Activated CD4-positive, alpha-beta T cell treated with anti-CD3 and anti-CD28 coated beads, Interleukin-2, amount 50 U/mL, for 16 hours (primary cell): ENCODE measurements around the gene CYP2W1.
"Not testable (repeated sequence)": the region's sequence is repeated elsewhere in the genome, so short reads cannot be mapped to it uniquely, and the experiment has no call there.

Source experiments
- DNase-seq: peaks from one replicate; pipeline ENCODE4 v3.0.0-alpha.2; 2020

Gene CYP2W1

DNA sequence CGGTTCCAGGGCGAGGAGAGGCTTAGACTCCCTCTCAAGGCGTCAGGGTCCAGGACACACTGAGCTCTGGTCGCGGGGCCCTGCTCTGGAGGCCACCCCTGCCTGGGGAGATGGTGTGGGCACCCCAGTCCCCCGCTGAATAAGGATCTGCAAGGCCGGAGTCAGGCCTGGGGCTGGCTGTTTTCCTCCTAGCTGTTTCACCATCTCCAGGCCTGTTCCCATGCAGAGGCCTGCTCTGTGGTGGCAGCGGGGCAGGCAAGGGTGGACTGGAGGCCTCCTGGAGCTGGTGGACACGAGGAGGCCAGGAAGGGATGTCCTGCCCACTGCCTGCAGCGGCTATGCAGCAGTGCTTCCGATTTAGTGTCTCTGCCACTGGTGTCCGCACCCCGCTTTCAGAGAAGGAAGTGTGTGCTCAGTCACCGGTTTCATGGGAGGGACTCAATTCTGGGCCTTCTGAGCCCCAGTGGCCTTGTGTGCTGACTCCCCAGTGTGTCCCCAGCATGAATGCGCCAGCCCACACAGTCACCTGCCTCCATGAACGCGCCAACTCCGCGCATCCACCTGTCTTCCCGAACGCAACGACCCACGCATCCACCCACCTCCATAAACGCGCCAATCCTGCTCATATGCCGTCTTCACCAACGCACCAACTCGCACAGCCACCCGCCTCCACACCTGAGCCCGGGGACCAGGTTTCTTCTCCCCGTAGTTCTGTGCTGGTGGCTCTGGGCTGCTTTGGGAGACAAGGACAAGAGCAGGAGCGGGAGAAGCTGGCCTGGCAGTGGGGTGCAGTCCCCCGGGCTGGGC lies 46.9 kb downstream of the CYP2W1 start:
- no peak for DNase-seq

DNA sequence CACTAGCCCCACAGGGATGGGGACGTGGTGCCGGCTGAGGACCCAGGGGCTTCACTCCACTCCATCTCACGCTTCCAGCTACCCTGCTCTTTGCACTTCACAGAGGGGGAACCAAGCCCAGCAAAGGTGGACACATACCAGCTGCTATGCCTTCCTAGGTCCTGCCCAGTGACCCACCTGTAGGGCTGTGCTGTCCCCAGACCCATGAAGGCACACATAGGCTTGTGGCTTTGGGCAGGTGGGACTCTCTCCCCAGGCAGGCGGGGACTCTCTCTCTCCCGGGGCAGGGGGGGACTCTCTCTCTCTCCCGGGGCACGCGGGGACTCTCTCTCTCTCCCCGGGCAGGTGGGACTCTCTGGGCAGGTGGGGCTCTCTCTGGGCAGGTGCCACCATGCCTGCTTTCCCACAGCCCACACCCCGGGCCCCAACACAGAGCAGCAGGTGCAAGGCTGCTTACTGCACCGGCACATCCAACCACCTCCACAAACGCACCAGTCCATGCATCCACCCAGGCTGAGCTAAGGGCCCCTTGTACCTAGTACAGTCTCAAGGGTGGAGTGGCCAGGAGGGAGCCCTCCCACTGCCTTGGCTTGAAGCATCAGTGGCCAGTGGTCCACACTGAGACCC lies 47.6 kb downstream of the CYP2W1 start:
- DNase-seq: no peak

DNA sequence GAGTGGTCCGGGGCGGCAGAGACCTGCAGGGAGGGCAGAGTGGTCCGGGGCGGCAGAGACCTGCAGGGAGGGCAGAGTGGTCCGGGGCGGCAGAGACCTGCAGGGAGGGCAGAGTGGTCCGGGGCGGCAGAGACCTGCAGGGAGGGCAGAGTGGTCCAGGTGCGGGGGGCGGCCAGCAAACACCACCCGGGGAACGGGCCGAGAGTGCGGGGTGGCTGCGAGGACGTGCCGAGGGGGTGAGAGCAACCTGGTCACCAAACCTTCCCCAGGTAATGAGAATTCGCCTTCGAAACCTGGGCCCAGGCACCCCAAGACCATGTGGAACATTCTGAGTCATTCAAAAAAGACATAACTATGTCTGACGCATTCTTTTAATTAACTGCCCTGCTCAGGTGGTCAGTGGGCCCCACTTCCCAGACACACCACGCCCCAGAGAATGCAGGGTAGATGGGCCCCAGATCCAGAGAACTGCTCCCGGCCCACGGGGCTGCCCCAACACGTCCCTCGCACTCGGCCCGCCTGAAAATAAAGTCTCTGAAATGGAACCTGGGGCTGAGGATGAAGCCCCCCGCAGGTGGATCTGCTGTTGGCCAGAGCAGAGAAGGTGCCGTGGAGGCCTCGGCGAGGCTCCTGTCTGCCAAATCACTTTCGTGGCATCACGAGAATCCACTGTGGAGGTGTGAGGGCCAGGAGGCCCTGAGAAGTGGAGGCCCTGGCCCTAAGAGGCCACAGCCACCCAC lies 48.9 kb downstream of the CYP2W1 start:
- no peak for DNase-seq

DNA sequence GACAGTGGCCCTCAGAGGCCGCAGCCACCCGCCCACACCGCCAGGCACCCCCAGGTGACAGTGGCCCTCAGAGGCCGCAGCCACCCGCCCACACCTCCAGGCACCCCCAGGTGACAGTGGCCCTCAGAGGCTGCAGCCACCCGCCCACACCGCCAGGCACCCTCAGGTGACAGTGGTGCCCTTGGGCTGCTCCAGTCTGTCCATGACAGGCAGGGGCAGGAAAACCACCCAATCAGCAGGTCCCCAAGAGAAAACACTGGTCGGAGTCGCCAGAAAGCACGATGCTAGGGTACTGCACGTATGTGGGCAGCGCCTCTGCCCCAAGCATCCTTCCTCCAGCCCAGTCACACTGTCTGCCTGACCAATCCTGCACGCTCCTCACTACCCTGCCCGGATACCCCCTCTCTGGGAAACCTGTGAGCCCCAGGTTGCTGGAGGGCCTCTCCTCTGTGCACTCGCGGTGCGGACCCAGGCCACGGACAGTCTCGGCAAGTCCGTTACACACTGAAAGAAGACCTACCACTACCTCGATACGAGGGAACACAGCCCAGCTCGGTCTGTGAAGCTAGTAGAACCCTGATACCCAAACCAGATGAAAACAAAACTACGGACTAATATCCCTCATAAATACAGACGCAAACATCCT lies 49.7 kb downstream of the CYP2W1 start:
- DNase-seq: no peak

DNA sequence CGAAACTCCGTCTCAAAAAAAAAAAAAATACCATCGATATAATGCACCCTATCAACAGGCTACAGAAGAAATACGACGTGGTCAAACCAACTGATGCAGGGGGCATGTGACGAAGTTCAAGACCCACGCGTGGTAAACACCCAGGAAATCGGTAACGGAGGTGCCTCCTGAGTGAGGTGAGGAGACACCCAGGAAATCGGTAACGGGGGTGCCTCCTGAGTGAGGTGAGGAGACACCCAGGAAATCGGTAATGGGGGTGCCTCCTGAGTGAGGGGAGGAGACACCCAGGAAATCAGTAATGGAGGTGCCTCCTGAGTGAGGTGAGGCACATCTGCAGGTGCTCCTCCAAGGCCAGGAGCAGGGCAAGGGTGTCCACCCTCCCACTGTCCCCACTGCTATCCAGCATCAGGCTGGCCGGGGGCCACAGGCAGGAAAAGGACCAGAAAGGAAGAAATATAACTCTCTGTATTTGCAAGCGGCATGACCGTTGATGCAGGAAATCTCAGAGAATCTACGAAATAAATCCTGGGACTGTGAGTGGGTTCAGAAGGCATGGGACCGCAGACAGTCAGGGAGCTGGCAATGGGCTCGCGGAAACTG lies 50.7 kb downstream of the CYP2W1 start:
- no peak for DNase-seq

DNA sequence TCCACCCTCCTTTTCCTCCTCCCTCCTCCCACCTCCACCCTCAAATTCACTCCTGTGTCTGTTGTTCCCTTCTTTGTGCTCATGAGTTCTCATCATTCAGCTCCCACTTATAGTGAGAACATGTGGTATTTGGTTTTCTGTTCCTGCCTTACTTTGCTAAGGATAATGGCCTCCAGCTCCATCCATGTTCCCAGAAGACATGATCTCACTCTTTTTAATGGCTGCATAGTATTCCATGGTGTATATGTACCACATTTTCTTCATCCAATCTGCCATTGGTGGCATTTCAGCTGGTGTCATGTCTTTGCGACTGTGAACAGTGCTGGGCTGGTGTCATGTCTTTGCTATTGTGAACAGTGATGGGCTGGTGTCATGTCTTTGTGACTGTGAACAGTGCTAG lies 51.8 kb downstream of the CYP2W1 start:
- not testable (repeated sequence) for DNase-seq

DNA sequence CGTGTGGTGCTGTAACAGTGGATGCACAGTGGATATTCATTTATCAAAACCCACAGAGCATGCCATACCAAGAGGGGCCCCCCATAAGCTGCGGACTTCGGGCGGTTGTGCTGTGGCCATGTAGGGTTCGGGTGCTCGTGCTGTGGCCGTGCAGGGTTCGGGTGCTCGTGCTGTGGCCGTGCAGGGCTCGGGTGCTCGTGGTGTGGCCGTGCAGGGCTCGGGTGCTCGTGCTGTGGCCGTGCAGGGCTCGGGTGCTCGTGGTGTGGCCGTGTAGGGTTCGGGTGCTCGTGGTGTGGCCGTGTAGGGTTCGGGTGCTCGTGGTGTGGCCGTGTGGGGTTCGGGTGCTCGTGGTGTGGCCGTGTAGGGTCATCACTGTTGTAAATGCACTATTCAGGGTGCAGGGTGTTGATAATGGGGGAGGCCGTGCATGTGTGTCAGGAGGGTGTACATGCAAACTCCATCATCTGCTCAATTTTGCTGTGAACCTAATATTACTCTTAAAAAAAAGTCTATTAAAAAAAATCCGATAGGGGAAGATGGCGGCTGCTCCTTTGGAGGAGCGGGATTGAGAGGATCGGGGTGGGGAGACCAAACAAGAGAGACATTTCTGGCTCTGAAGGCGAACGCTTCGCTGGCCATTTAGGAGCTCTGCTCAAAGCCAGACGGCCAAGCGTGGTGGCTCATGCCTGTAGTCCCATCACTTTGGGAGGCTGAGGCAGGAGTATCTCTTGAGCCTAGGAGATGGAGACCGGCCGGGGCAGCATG lies 53.4 kb downstream of the CYP2W1 start:
- not testable (repeated sequence) for DNase-seq
